PC-3 (cell line): Measurements from ENCODE around the gene EFCAB6. TPM values are rescaled to one million over a fixed set of nuclear protein-coding genes. Genes with fewer than 3 reads are reported as not detected.

Experiments used
- ATAC-seq: fragments of 200-7000 bp; cut with Tn5 transposase; 2 replicates; pipeline ENCODE4 v1.9.1; 2020; ENCODE audit warnings: mild to moderate bottlenecking, moderate library complexity
- BruUV-seq: library from RNA; stranded (reverse); fragments of 400-500 nt; replicated peaks from 2 replicates; lab custom pipeline; 2021; lab: Mats Ljungman, UMichigan
- CTCF ChIA-PET: fragments of 300-600 bp; sonication (Branson Sonifier 250); formaldehyde crosslinking; loops from one replicate; lab custom pipeline; 2022; ENCODE audit warnings: antibody characterized with exemption; lab: Charles Lee
- POLR2A ChIA-PET: fragments of 300-600 bp; sonication (Branson Sonifier 250); formaldehyde crosslinking; loops from one replicate; lab custom pipeline; 2022; ENCODE audit warnings: antibody characterized with exemption; ENCODE audit not compliant: unreplicated experiment; lab: Charles Lee
- DNase-seq: peaks from one replicate; pipeline ENCODE4 v3.0.0-alpha.2; 2015
- H2AFZ ChIP-seq: fragments of 300-600 bp; sonication (generic); 2 replicates; pipeline ENCODE4 v1.6.0; 2016; ENCODE audit warnings: antibody characterized with exemption, low read length
- H3F3A ChIP-seq: fragments of 300-600 bp; sonication (generic); one replicate; pipeline ENCODE4 v1.6.0; 2017; ENCODE audit warnings: antibody characterized with exemption, low read length, control low read depth, mild to moderate bottlenecking; ENCODE audit not compliant: unreplicated experiment
- H3K27ac ChIP-seq: fragments of 300-600 bp; sonication (generic); 2 replicates; pipeline ENCODE4 v1.5.1; 2016; ENCODE audit warnings: mild to moderate bottlenecking, low read length
- H3K27me3 ChIP-seq: fragments of 300-600 bp; sonication (generic); 2 replicates; pipeline ENCODE4 v1.6.1; 2016; ENCODE audit warnings: low read length, mixed read lengths
- H3K36me3 ChIP-seq: fragments of 300-600 bp; sonication (generic); 2 replicates; pipeline ENCODE4 v1.6.1; 2016; ENCODE audit warnings: low read depth, mixed run types, low read length, mixed read lengths
- H3K4me1 ChIP-seq: fragments of 300-600 bp; sonication (generic); 2 replicates; pipeline ENCODE4 v1.5.1; 2016; ENCODE audit warnings: low read length; ENCODE audit not compliant: insufficient read depth
- H3K4me2 ChIP-seq: fragments of 300-600 bp; sonication (generic); 2 replicates; pipeline ENCODE4 v1.6.0; 2016; ENCODE audit warnings: low read length
- H3K4me3 ChIP-seq: fragments of 300-600 bp; sonication (generic); 2 replicates; pipeline ENCODE4 v1.5.1; 2016; ENCODE audit warnings: mild to moderate bottlenecking, low read length, mixed read lengths
- H3K79me2 ChIP-seq: fragments of 300-600 bp; sonication (generic); 2 replicates; pipeline ENCODE4 v1.6.1; 2017; ENCODE audit warnings: low read length, mixed read lengths
- H3K9ac ChIP-seq: fragments of 300-600 bp; sonication (generic); 2 replicates; pipeline ENCODE4 v1.6.0; 2016; ENCODE audit warnings: mild to moderate bottlenecking, low read length
- H3K9me2 ChIP-seq: fragments of 300-600 bp; sonication (generic); replicated peaks from 2 replicates; pipeline ENCODE4 v1.6.1; 2016; ENCODE audit warnings: mixed run types, low read length, mixed read lengths
- H3K9me3 ChIP-seq: fragments of 300-600 bp; sonication (generic); 2 replicates; pipeline ENCODE4 v1.6.1; 2016; ENCODE audit warnings: low read length, mixed read lengths
- H4K20me1 ChIP-seq: fragments of 300-600 bp; sonication (generic); 2 replicates; pipeline ENCODE4 v1.6.1; 2016; ENCODE audit warnings: low read length, mixed read lengths
- CTCF ChIP-seq: fragments of 300-600 bp; sonication (generic); conservative IDR thresholded peaks from 2 replicates; pipeline ENCODE4 v1.5.1; 2017; ENCODE audit warnings: antibody characterized with exemption, low read depth, mild to moderate bottlenecking, low read length
- EZH2 ChIP-seq: fragments of 300-600 bp; sonication (generic); IDR thresholded peaks from one replicate; pipeline ENCODE4 v1.6.1; 2017; ENCODE audit warnings: antibody characterized with exemption, mild to moderate bottlenecking, low read length; ENCODE audit not compliant: unreplicated experiment
- EZH2phosphoT487 ChIP-seq: fragments of 300-600 bp; sonication (generic); IDR thresholded peaks from 2 replicates; pipeline ENCODE4 v1.6.1; 2018; ENCODE audit warnings: mild to moderate bottlenecking, antibody characterized with exemption, low read length, borderline replicate concordance
- intact Hi-C: fragments of 100-400 bp; cut with micrococcal nuclease; formaldehyde crosslinking; loops from 2 replicates; pipeline ENCODE4 v1.9.0; 2023
- total RNA-seq: library from RNA; depleted of rRNA; stranded (reverse); fragments of >200 nt; gene quantifications from 2 replicates; pipeline ENCODE4 v1.2.3, GENCODE V29; 2014

The EFCAB6 gene
- total RNA-seq, 1 experiment from 2014 or later, result 0.07 TPM

GRCh38 chr22:43505896-43506295 is 306.2 kb downstream of the EFCAB6 start:
- Histone ChIP-seq H2AFZ (no peak overlapping the region), H4K20me1 (no peaks in the 10 kb centered on the region), H3K79me2 (no peaks in the 10 kb centered on the region), H3K9me3 (no peaks in the 10 kb centered on the region), H3K4me2 (no peak overlapping the region), H3K4me3 (no peak overlapping the region), H3K27me3 (no peaks in the 10 kb centered on the region), H3K27ac (no peak overlapping the region), H3K9ac (no peak overlapping the region), H3K36me3 (no peaks in the 10 kb centered on the region), H3K9me2 (no peaks in the 10 kb centered on the region), H3F3A (no peaks in the 10 kb centered on the region), H3K4me1 (no peaks in the 10 kb centered on the region)
- ATAC-seq (no peak), DNase-seq (no peak)
- intact Hi-C loops, result no loop called here
- no TSS peak for BruUV-seq
- ChIA-PET CTCF (no interaction called here), POLR2A (no interaction called here)
- no peak for TF ChIP-seq EZH2
- TF ChIP-seq EZH2phosphoT487, result no peak
- no peak for TF ChIP-seq CTCF

GRCh38 chr22:43505423-43505822 is 306.7 kb downstream of the EFCAB6 start:
- Histone ChIP-seq H3K79me2 (no peaks in the 10 kb centered on the region), H4K20me1 (no peaks in the 10 kb centered on the region), H3K27ac (no peak overlapping the region), H3F3A (no peaks in the 10 kb centered on the region), H3K9ac (no peak overlapping the region), H3K4me2 (no peak overlapping the region), H3K9me2 (no peaks in the 10 kb centered on the region), H3K27me3 (no peaks in the 10 kb centered on the region), H3K36me3 (no peaks in the 10 kb centered on the region), H2AFZ (no peak overlapping the region), H3K4me3 (no peak overlapping the region), H3K4me1 (no peaks in the 10 kb centered on the region), H3K9me3 (no peaks in the 10 kb centered on the region)
- POLR2A ChIA-PET, result no interaction called here
- ATAC-seq (no peak), DNase-seq (no peak)
- TF ChIP-seq EZH2 (no peak), CTCF (no peak), EZH2phosphoT487 (no peak)
- intact Hi-C loops, result no loop called here
- BruUV-seq, result no TSS peak
- CTCF ChIA-PET, result no interaction called here

- H3K4me3 ChIP-seq, result no peak overlapping the region
- ATAC-seq (no peak), DNase-seq (no peak)
- H4K20me1 ChIP-seq, result no peaks in the 10 kb centered on the region
- CTCF ChIA-PET, result no interaction called here
- H3K79me2 ChIP-seq, result no peaks in the 10 kb centered on the region
- H3K9me2 ChIP-seq, result no peaks in the 10 kb centered on the region
- no peaks in the 10 kb centered on the region for H3K4me1 ChIP-seq
- no peak overlapping the region for H3K27ac ChIP-seq
- H3K36me3 ChIP-seq, result no peaks in the 10 kb centered on the region
- POLR2A ChIA-PET, result no interaction called here
- H2AFZ ChIP-seq, result no peak overlapping the region
- no TSS peak for BruUV-seq
- no peaks in the 10 kb centered on the region for H3K27me3 ChIP-seq
- H3F3A ChIP-seq, result no peaks in the 10 kb centered on the region
- H3K9me3 ChIP-seq, result no peaks in the 10 kb centered on the region
- TF ChIP-seq CTCF, result no peak
- no peak for TF ChIP-seq EZH2
- no peak for TF ChIP-seq EZH2phosphoT487
- intact Hi-C loops, result no loop called here
- H3K4me2 ChIP-seq, result no peak overlapping the region
- no peak overlapping the region for H3K9ac ChIP-seq
Measured at GRCh38 chr22:43504666-43505261, 307.3 kb downstream of the EFCAB6 start.
